H9 (cell line): ENCODE results near the gene ZNF225. TPM values are rescaled to one million over a fixed set of nuclear protein-coding genes. Genes with fewer than 3 reads are reported as not detected.

ENCODE experiments used
- DNase-seq: peaks from one replicate; pipeline ENCODE4 v3.0.0-alpha.2; 2017
- H2AFZ ChIP-seq: one replicate; pipeline ENCODE4 v1.6.1; 2013; ENCODE audit warnings: mild to moderate bottlenecking, low read length, control low read depth, moderate library complexity
- H2AK5ac ChIP-seq: 2 replicates; pipeline ENCODE4 v1.6.1; 2013; ENCODE audit warnings: low read length, control low read depth, mixed read lengths; ENCODE audit not compliant: insufficient read length
- H2BK120ac ChIP-seq: one replicate; pipeline ENCODE4 v1.6.1; 2013; ENCODE audit warnings: low read depth, mild to moderate bottlenecking, low read length, control low read depth, inconsistent platforms; ENCODE audit not compliant: poor library complexity, severe bottlenecking
- H2BK12ac ChIP-seq: 2 replicates; pipeline ENCODE4 v1.6.1; 2013; ENCODE audit warnings: low read length, control low read depth, mixed read lengths, low read depth; ENCODE audit not compliant: insufficient read length
- H2BK15ac ChIP-seq: 2 replicates; pipeline ENCODE4 v1.6.1; 2013; ENCODE audit warnings: low read depth, low read length, control low read depth
- H2BK20ac ChIP-seq: one replicate; pipeline ENCODE4 v1.6.1; 2013; ENCODE audit warnings: low read depth, mild to moderate bottlenecking, low read length, control low read depth, inconsistent platforms; ENCODE audit not compliant: poor library complexity, severe bottlenecking
- H2BK5ac ChIP-seq: 2 replicates; pipeline ENCODE4 v1.6.1; 2013; ENCODE audit warnings: low read length, control low read depth, mixed read lengths; ENCODE audit not compliant: insufficient read length
- H3K14ac ChIP-seq: 2 replicates; pipeline ENCODE4 v1.6.1; 2013; ENCODE audit warnings: low read length, control low read depth; ENCODE audit not compliant: insufficient read depth
- H3K18ac ChIP-seq: 2 replicates; pipeline ENCODE4 v1.6.1; 2013; ENCODE audit warnings: low read depth, mild to moderate bottlenecking, mixed read lengths, low read length, control low read depth; ENCODE audit not compliant: insufficient read length
- H3K23ac ChIP-seq: 2 replicates; pipeline ENCODE4 v1.6.1; 2013; ENCODE audit warnings: low read length, control low read depth, mixed read lengths, low read depth; ENCODE audit not compliant: insufficient read length
- H3K23me2 ChIP-seq: 2 replicates; pipeline ENCODE4 v1.6.1; 2013; ENCODE audit warnings: low read depth, mild to moderate bottlenecking, mixed read lengths, low read length, control low read depth; ENCODE audit not compliant: insufficient read length, poor library complexity, severe bottlenecking
- H3K27ac ChIP-seq: 2 replicates; pipeline ENCODE4 v1.5.1; 2013; ENCODE audit warnings: low read length, control low read depth, mixed read lengths, low read depth; ENCODE audit not compliant: insufficient read length
- H3K27me3 ChIP-seq: 2 replicates; pipeline ENCODE4 v1.6.1; 2013; ENCODE audit warnings: low read length, control low read depth, inconsistent platforms; ENCODE audit not compliant: insufficient read depth
- H3K4ac ChIP-seq: 2 replicates; pipeline ENCODE4 v1.6.1; 2013; ENCODE audit warnings: low read depth, mild to moderate bottlenecking, control low read depth, inconsistent platforms, low read length, moderate library complexity
- H3K4me1 ChIP-seq: 2 replicates; pipeline ENCODE4 v1.6.1; 2013; ENCODE audit warnings: low read length, control low read depth, inconsistent platforms; ENCODE audit not compliant: insufficient read depth
- H3K4me2 ChIP-seq: 2 replicates; pipeline ENCODE4 v1.6.1; 2013; ENCODE audit warnings: low read length, control low read depth, mixed read lengths; ENCODE audit not compliant: insufficient read length, insufficient read depth
- H3K56ac ChIP-seq: 2 replicates; pipeline ENCODE4 v1.6.1; 2013; ENCODE audit warnings: low read depth, mild to moderate bottlenecking, mixed read lengths, low read length, control low read depth; ENCODE audit not compliant: insufficient read length
- H3K79me1 ChIP-seq: 2 replicates; pipeline ENCODE4 v1.6.1; 2013; ENCODE audit warnings: low read depth, mild to moderate bottlenecking, moderate library complexity, low read length, control low read depth, inconsistent platforms; ENCODE audit not compliant: insufficient read depth, poor library complexity, severe bottlenecking
- H3K79me2 ChIP-seq: 2 replicates; pipeline ENCODE4 v1.6.1; 2013; ENCODE audit warnings: low read length, control low read depth, inconsistent platforms; ENCODE audit not compliant: insufficient read depth
- H3K9ac ChIP-seq: 2 replicates; pipeline ENCODE4 v1.6.1; 2013; ENCODE audit warnings: low read length, control low read depth, mixed read lengths; ENCODE audit not compliant: insufficient read length; ENCODE audit errors: extremely low read depth
- H3K9me3 ChIP-seq: one replicate; pipeline ENCODE4 v1.6.1; 2013; ENCODE audit warnings: low read depth, low read length, inconsistent platforms; ENCODE audit not compliant: control insufficient read depth
- H3T11ph ChIP-seq: one replicate; pipeline ENCODE4 v1.6.1; 2013; ENCODE audit warnings: mild to moderate bottlenecking, low read length, control low read depth, inconsistent platforms
- H4K20me1 ChIP-seq: one replicate; pipeline ENCODE4 v1.6.1; 2013; ENCODE audit not compliant: control insufficient read depth, insufficient read length, insufficient read depth
- H4K5ac ChIP-seq: 2 replicates; pipeline ENCODE4 v1.6.1; 2013; ENCODE audit warnings: low read depth, mild to moderate bottlenecking, mixed read lengths, low read length, control low read depth; ENCODE audit not compliant: insufficient read length
- H4K8ac ChIP-seq: replicated peaks from 2 replicates; pipeline ENCODE4 v1.6.1; 2013; ENCODE audit warnings: low read length, control low read depth, mixed read lengths, low read depth; ENCODE audit not compliant: insufficient read length
- H4K91ac ChIP-seq: 2 replicates; pipeline ENCODE4 v1.6.1; 2013; ENCODE audit warnings: low read depth, mild to moderate bottlenecking, moderate library complexity, mixed read lengths, low read length, control low read depth; ENCODE audit not compliant: insufficient read length
- H3K27ac Mint-ChIP-seq, 3 experiments: 2 replicates in 2 of 3; 3 replicates in 1 of 3; pipeline ENCODE4 v1.8.0; 2020 to 2021; ENCODE audit warnings: mixed read lengths in 3 of 3, mild to moderate bottlenecking in 1 of 3, moderate library complexity in 1 of 3
- H3K27me3 Mint-ChIP-seq: 2 replicates; pipeline ENCODE4 v1.8.0; 2021; ENCODE audit warnings: low read depth, mild to moderate bottlenecking, moderate library complexity, mixed read lengths
- H3K36me3 Mint-ChIP-seq, 3 experiments: 2 replicates in 2 of 3; 3 replicates in 1 of 3; pipeline ENCODE4 v1.8.0; 2020 to 2021; ENCODE audit warnings: low read depth in 3 of 3, mixed read lengths in 3 of 3; ENCODE audit not compliant: insufficient read depth in 1 of 3
- H3K4me1 Mint-ChIP-seq, 2 experiments: 2 replicates each; pipeline ENCODE4 v1.8.0; 2020; ENCODE audit warnings: mixed read lengths in 2 of 2
- H3K4me3 Mint-ChIP-seq, 2 experiments: 2 replicates in 1 of 2; 3 replicates in 1 of 2; pipeline ENCODE4 v1.8.0; 2020 to 2021; ENCODE audit warnings: mild to moderate bottlenecking in 2 of 2, mixed read lengths in 2 of 2, moderate library complexity in 1 of 2
- H3K9me3 Mint-ChIP-seq, 2 experiments: 2 replicates in 1 of 2; 3 replicates in 1 of 2; pipeline ENCODE4 v1.8.0; 2020; ENCODE audit warnings: mild to moderate bottlenecking in 2 of 2, mixed read lengths in 2 of 2, moderate library complexity in 1 of 2
- CTCF ChIP-seq: fragments of 200-600 bp; sonication (generic); conservative IDR thresholded peaks from 3 replicates; pipeline ENCODE4 v1.8.0; 2021; ENCODE audit warnings: antibody characterized with exemption, mild to moderate bottlenecking
- WGBS: extraction: QIAGEN DNeasy Blood & Tissue Kit; methylation state at CpG from one replicate; pipeline ENCODE4 v1.1.7; 2013; ENCODE audit warnings: missing lambda C conversion rate, low lambda C conversion rate, mixed read lengths; ENCODE audit not compliant: insufficient read length; ENCODE audit errors: extremely low coverage; 5-methylcytosine and 5-hydroxymethylcytosine counted together
- total RNA-seq: library from RNA; stranded (reverse); gene quantifications from 2 replicates; pipeline ENCODE4 v1.2.1, GENCODE V29; 2021

The ZNF225 gene
- total RNA-seq, 1 experiment from 2014 or later: 3.9 TPM

- Histone ChIP-seq H3K23me2 (no peaks in the 10 kb centered on the region), H3T11ph (no peak overlapping the region), H3K4me1 (no peaks in the 10 kb centered on the region), H3K79me1 (no peaks in the 10 kb centered on the region), H4K20me1 (no peaks in the 10 kb centered on the region), H2BK15ac (no peak overlapping the region), H3K14ac (no peak overlapping the region), H3K79me2 (no peaks in the 10 kb centered on the region), H3K4ac (no peak overlapping the region), H4K5ac (no peak overlapping the region), H2BK5ac (no peak overlapping the region), H3K56ac (no peak overlapping the region), H2BK20ac (no peak overlapping the region), H3K4me2 (no peak overlapping the region), H3K27me3 (no peaks in the 10 kb centered on the region), H2BK120ac (no peak overlapping the region), H4K8ac (no peak overlapping the region), H3K27ac (no peak overlapping the region), H2AFZ (no peak overlapping the region), H3K9ac (no peak overlapping the region), H2AK5ac (no peak overlapping the region), H3K23ac (no peak overlapping the region), H3K9me3 (peaks cover 18% of the 10 kb centered on the region), H4K91ac (no peak overlapping the region), H2BK12ac (no peak overlapping the region), H3K18ac (no peak overlapping the region)
- Mint-ChIP-seq H3K4me3 (no peak overlapping the region), H3K9me3 (peaks cover 13 to 25% of the 10 kb centered on the region in 2 experiments; a peak in 4 of 5 replicates), H3K36me3 (peaks cover 22 to 39% (median 29%) of the 10 kb centered on the region in 3 experiments), H3K4me1 (no peaks in the 10 kb centered on the region), H3K27ac (no peak overlapping the region), H3K27me3 (peaks cover under 1% of the 10 kb centered on the region)
- no peak for DNase-seq
- TF ChIP-seq CTCF: no peak
- no CpG with 5 or more reads among the region's 5 CpGs for WGBS
These were observed 18.8 kb downstream of the ZNF225 start for GRCh38 chr19:44131955-44132354.
